ENCODE data around the gene POLR1D. TPM values are rescaled to one million over a fixed set of nuclear protein-coding genes. Genes with fewer than 3 reads are reported as not detected.

Gene POLR1D
- total RNA-seq, 1 experiment from 2014 or later: 198 TPM

DNA sequence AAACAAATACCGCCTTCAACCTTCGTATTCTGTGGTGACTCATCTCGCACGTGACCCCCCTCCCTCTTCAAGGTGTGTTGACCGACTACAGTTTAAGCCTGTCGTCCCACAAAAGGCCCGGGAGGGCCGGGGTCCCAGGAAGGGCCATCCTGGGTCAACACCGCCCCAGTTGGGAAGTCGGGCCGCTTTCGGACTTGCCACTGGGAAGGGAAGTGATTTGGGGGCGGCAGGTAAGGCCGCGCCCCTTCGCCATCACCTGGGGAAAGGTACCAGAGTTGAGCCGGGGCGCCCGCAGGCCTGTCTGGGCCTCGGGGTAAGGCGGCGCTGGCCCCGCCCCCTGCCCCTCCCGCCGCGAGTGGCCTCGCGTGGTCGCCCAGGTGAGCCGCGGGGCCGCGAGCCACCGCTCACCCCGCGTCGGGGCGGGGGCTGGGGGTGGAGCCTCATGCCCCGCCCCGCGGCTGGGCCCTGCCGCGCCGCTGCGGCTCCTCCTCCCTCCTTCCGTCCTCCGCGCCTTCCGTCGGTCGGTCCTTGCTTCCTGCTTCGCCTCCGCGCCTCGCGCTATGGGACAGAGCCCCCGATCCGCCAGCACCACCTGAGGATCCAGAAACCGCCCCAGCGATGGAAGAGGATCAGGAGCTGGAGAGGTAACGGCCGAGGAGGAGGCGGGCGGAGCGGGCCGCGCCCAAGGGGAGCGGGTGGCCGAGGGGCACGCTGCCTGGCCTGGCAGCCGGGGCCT is at the start of gene POLR1D (continued):
- TF ChIP-seq KAT7 (CRISPR knock-in tag; IDR thresholded peaks at IDR 0.05; ENCODE audit: borderline replicate concordance) (peak; percentile 93; the same call in 1 of the 2 replicates), NR2C2 (CRISPR knock-in tag; IDR thresholded peaks at IDR 0.05) (no peak), E2F5 (CRISPR knock-in tag; IDR thresholded peaks at IDR 0.05) (0 out of 2 replicates have a peak, but pooled peaks have one; percentile 26), ZNF232 (CRISPR knock-in tag; IDR thresholded peaks at IDR 0.05) (peak; percentile 75; the same call in 1 of the 2 replicates), FOXP1 (CRISPR knock-in tag; IDR thresholded peaks at IDR 0.05; ENCODE audit: borderline replicate concordance) (peak; percentile 94; the same call in 1 of the 2 replicates), ARID4B (CRISPR knock-in tag; IDR thresholded peaks at IDR 0.05; ENCODE audit: borderline replicate concordance) (peak; percentile 33; the same call in 1 of the 2 replicates), ZNF512 (CRISPR knock-in tag; IDR thresholded peaks at IDR 0.05; ENCODE audit: borderline replicate concordance) (0 out of 2 replicates have a peak, but pooled peaks have one; percentile 63), ATF2 (CRISPR knock-in tag; IDR thresholded peaks at IDR 0.05; ENCODE audit: borderline replicate concordance, low read depth) (peak; percentile 67; the same call in 1 of the 2 replicates), NFE2L1 (CRISPR knock-in tag; IDR thresholded peaks at IDR 0.05) (peak; percentile 60), E2F4 (CRISPR knock-in tag; IDR thresholded peaks at IDR 0.05; ENCODE audit: borderline replicate concordance, low read depth) (peak; percentile 63; the same call in 1 of the 2 replicates), TEAD4 (CRISPR knock-in tag; IDR thresholded peaks at IDR 0.05) (0 out of 2 replicates have a peak, but pooled peaks have one; percentile 7), ETV6 (CRISPR knock-in tag; IDR thresholded peaks at IDR 0.05) (peak; percentile 71; the same call in 1 of the 2 replicates), MXD4 (CRISPR knock-in tag; IDR thresholded peaks at IDR 0.05; ENCODE audit: borderline replicate concordance) (no peak)
- TF ChIP-seq, protein P1, sequence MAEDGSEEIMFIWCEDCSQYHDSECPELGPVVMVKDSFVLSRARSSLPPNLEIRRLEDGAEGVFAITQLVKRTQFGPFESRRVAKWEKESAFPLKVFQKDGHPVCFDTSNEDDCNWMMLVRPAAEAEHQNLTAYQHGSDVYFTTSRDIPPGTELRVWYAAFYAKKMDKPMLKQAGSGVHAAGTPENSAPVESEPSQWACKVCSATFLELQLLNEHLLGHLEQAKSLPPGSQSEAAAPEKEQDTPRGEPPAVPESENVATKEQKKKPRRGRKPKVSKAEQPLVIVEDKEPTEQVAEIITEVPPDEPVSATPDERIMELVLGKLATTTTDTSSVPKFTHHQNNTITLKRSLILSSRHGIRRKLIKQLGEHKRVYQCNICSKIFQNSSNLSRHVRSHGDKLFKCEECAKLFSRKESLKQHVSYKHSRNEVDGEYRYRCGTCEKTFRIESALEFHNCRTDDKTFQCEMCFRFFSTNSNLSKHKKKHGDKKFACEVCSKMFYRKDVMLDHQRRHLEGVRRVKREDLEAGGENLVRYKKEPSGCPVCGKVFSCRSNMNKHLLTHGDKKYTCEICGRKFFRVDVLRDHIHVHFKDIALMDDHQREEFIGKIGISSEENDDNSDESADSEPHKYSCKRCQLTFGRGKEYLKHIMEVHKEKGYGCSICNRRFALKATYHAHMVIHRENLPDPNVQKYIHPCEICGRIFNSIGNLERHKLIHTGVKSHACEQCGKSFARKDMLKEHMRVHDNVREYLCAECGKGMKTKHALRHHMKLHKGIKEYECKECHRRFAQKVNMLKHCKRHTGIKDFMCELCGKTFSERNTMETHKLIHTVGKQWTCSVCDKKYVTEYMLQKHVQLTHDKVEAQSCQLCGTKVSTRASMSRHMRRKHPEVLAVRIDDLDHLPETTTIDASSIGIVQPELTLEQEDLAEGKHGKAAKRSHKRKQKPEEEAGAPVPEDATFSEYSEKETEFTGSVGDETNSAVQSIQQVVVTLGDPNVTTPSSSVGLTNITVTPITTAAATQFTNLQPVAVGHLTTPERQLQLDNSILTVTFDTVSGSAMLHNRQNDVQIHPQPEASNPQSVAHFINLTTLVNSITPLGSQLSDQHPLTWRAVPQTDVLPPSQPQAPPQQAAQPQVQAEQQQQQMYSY (CRISPR knock-in tag; IDR thresholded peaks at IDR 0.05): peak; percentile 52; the same call in 1 of the 2 replicates
- TF ChIP-seq, protein P2, sequence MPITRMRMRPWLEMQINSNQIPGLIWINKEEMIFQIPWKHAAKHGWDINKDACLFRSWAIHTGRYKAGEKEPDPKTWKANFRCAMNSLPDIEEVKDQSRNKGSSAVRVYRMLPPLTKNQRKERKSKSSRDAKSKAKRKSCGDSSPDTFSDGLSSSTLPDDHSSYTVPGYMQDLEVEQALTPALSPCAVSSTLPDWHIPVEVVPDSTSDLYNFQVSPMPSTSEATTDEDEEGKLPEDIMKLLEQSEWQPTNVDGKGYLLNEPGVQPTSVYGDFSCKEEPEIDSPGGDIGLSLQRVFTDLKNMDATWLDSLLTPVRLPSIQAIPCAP (CRISPR knock-in tag; IDR thresholded peaks at IDR 0.05): no peak
- TF ChIP-seq, protein P3, sequence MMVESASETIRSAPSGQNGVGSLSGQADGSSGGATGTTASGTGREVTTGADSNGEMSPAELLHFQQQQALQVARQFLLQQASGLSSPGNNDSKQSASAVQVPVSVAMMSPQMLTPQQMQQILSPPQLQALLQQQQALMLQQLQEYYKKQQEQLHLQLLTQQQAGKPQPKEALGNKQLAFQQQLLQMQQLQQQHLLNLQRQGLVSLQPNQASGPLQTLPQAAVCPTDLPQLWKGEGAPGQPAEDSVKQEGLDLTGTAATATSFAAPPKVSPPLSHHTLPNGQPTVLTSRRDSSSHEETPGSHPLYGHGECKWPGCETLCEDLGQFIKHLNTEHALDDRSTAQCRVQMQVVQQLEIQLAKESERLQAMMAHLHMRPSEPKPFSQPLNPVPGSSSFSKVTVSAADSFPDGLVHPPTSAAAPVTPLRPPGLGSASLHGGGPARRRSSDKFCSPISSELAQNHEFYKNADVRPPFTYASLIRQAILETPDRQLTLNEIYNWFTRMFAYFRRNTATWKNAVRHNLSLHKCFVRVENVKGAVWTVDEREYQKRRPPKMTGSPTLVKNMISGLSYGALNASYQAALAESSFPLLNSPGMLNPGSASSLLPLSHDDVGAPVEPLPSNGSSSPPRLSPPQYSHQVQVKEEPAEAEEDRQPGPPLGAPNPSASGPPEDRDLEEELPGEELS (CRISPR knock-in tag; IDR thresholded peaks at IDR 0.05): peak; percentile 74
- TF ChIP-seq, protein P4, sequence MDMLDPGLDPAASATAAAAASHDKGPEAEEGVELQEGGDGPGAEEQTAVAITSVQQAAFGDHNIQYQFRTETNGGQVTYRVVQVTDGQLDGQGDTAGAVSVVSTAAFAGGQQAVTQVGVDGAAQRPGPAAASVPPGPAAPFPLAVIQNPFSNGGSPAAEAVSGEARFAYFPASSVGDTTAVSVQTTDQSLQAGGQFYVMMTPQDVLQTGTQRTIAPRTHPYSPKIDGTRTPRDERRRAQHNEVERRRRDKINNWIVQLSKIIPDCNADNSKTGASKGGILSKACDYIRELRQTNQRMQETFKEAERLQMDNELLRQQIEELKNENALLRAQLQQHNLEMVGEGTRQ (CRISPR knock-in tag; IDR thresholded peaks at IDR 0.05): peak; percentile 79
